Activated CD8-positive, alpha-beta memory T cell treated with anti-CD3 and anti-CD28 coated beads, Interleukin-2, amount 10 ng/mL, durations not matched to agents 7 days and 5 days (primary cell): Measurements from ENCODE around the gene GRIK4. TPM values are rescaled to one million over a fixed set of nuclear protein-coding genes. Genes with fewer than 3 reads are reported as not detected.
A peak's percentile ranks its signal among the peaks of the same experiment; 100 is the strongest.

Experiments used
- ATAC-seq: fragments of 150-1000 bp; cut with Tn5 transposase; one replicate; pipeline ENCODE4 v1.10.0; 2021; ENCODE audit warnings: moderate library complexity
- CTCF ChIA-PET: fragments of 350-600 bp; sonication (Branson Sonifier 250); formaldehyde crosslinking; loops from one replicate; lab custom pipeline; 2021; ENCODE audit warnings: antibody characterized with exemption; lab: Charles Lee
- DNase-seq: peaks from one replicate; pipeline ENCODE4 v3.0.0-alpha.2; 2020
- H3K27ac Mint-ChIP-seq: one replicate; pipeline ENCODE4 v1.8.0; 2021; ENCODE audit warnings: mild to moderate bottlenecking, mixed read lengths
- H3K27me3 Mint-ChIP-seq: one replicate; pipeline ENCODE4 v1.8.0; 2021; ENCODE audit warnings: mixed read lengths
- H3K36me3 Mint-ChIP-seq: one replicate; pipeline ENCODE4 v1.8.0; 2021; ENCODE audit warnings: mild to moderate bottlenecking, mixed read lengths
- H3K4me1 Mint-ChIP-seq: one replicate; pipeline ENCODE4 v1.8.0; 2021; ENCODE audit warnings: mixed read lengths
- H3K4me3 Mint-ChIP-seq: one replicate; pipeline ENCODE4 v1.8.0; 2021; ENCODE audit warnings: mild to moderate bottlenecking, moderate library complexity, mixed read lengths
- H3K9me3 Mint-ChIP-seq: one replicate; pipeline ENCODE4 v1.8.0; 2022; ENCODE audit warnings: low read depth, mixed read lengths
- total RNA-seq, 2 experiments: library from RNA; stranded (reverse); gene quantifications; one replicate each; pipeline ENCODE4 v1.2.3, GENCODE V29; 2021

GRIK4 gene
- total RNA-seq, 2 experiments from 2014 or later = 0.21 TPM; not detected in 1

- H3K4me3 Mint-ChIP-seq = no peak overlapping the region
- no peak overlapping the region for H3K27ac Mint-ChIP-seq
- ATAC-seq = no peak
- H3K9me3 Mint-ChIP-seq = no peaks in the 10 kb centered on the region
- CTCF ChIA-PET = no interaction called here
- no peaks in the 10 kb centered on the region for H3K36me3 Mint-ChIP-seq
- peaks cover 4% of the 10 kb centered on the region for H3K4me1 Mint-ChIP-seq
- no peak for DNase-seq
- peaks cover 22% of the 10 kb centered on the region for H3K27me3 Mint-ChIP-seq
Measured at GRCh38 chr11:120950880-120951279, 439.3 kb downstream of the GRIK4 start.

DNA sequence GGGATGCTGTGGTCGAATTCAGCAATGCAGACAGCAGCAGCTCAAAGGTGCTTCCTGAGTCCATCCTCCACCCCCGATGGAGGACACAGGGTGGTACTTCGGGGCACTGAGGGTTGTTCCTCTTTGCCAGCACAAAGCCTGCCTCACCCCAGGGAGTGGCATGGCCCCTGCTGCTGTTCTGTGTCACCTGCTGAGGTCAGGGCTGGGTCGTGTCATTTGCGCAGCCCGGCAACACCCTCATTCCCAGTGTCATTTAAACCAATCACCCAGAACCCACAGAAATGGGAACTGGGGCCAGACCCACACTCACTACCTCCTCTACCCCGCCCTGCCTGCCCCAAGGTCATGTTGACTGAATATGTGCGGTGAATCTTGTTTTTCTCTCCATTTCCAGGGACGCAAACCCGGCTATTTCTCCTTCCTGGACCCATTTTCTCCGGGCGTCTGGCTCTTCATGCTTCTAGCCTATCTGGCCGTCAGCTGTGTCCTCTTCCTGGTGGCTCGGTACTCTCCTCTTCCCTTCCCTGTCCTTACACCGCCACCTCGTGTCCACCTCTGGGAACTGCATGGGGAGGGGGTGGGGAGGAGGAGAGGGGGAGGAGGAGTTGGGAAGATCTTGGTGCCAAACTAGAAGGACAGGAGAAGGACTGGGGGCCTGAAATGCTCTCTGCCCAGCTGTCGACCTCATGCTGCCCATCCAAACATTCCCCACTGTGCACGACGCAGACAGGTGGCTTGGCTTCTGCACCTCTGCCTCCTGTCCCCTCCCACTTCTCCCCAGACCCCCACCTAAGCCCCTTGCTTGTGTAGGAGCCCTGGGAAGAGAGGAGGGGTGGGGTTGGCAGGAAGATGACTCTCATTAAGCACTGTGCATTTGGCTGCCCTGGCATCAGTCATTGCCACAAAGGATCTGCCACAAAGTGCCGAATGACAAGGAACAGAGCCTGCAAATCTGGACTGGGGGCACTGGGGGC, 441.2 kb downstream of the GRIK4 start:
- no peak overlapping the region for H3K4me3 Mint-ChIP-seq
- DNase-seq (peak; percentile 67), ATAC-seq (peak; percentile 66)
- CTCF ChIA-PET = interaction anchor here (0.6 to 0.9 kb wide), 2 partner anchors 21 to 99 kb away, joined by 3 read pairs; no protein-coding TSS in a partner anchor
- no peaks in the 10 kb centered on the region for H3K9me3 Mint-ChIP-seq
- no peaks in the 10 kb centered on the region for H3K36me3 Mint-ChIP-seq
- peaks cover 22% of the 10 kb centered on the region for H3K27me3 Mint-ChIP-seq
- no peak overlapping the region for H3K27ac Mint-ChIP-seq
- peaks cover 11% of the 10 kb centered on the region for H3K4me1 Mint-ChIP-seq

DNA sequence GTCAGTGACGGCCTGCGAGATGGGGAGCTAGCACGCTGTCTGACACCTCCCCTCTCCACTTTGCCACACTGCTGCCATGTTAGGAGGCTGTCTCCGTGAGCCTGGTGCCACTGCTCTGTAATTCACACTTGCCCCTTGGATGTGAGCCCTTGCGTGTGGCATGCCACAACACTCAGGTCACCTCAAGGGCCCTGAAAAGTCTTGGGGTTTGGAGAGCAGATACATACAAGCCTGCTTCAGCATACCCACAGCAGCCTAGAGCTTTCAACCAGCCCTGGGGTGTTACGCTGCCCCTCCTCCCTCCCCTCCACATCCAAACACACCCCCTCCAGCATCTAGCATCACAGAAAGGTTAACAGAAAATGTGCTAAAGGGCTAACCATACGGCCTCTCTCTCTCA, 442.8 kb downstream of the GRIK4 start:
- no peak overlapping the region for H3K4me3 Mint-ChIP-seq
- no peak for DNase-seq
- no peak for ATAC-seq
- H3K27ac Mint-ChIP-seq = no peak overlapping the region
- no peaks in the 10 kb centered on the region for H3K9me3 Mint-ChIP-seq
- H3K4me1 Mint-ChIP-seq = peaks cover 11% of the 10 kb centered on the region
- peaks cover 16% of the 10 kb centered on the region for H3K27me3 Mint-ChIP-seq
- no peaks in the 10 kb centered on the region for H3K36me3 Mint-ChIP-seq
- CTCF ChIA-PET = no interaction called here

- CTCF ChIA-PET = no interaction called here
- ATAC-seq = peak; percentile 53
- Mint-ChIP-seq H3K27ac (peak overlapping the region; percentile 12), H3K36me3 (no peaks in the 10 kb centered on the region), H3K9me3 (no peaks in the 10 kb centered on the region), H3K4me3 (no peak overlapping the region), H3K4me1 (peaks cover 11% of the 10 kb centered on the region), H3K27me3 (peaks cover 6% of the 10 kb centered on the region)
- DNase-seq = peak; percentile 44
Measured at GRCh38 chr11:120956710-120957495, 445.4 kb downstream of the GRIK4 start.

GRCh38 chr11:120958185-120958584, 446.6 kb downstream of the GRIK4 start:
- Mint-ChIP-seq H3K36me3 (no peaks in the 10 kb centered on the region), H3K27ac (no peak overlapping the region), H3K27me3 (peaks cover 2% of the 10 kb centered on the region), H3K4me1 (peaks cover 7% of the 10 kb centered on the region), H3K9me3 (no peaks in the 10 kb centered on the region), H3K4me3 (no peak overlapping the region)
- DNase-seq = no peak
- CTCF ChIA-PET = no interaction called here
- ATAC-seq = no peak

DNA sequence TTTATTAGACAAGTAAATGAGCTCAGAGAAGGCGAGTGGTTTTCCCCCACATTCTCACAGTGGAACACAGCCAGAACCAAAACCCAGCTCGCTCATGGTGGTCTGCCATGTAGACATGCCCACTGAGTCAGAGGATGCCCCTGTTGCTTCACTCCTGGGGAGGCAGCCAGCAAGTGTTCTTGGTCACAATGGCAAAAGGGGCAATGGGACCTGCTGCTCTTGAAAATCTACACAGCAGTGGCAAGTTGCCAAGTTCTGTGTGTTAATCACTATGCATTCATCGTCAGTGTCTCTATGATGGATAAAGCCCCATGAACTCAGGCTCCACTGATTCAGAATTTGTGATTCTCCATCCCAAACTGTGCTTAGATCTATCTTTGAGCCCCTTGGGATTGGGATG, 447.6 kb downstream of the GRIK4 start:
- CTCF ChIA-PET = no interaction called here
- H3K4me1 Mint-ChIP-seq = peaks cover 7% of the 10 kb centered on the region
- no peaks in the 10 kb centered on the region for H3K9me3 Mint-ChIP-seq
- H3K27me3 Mint-ChIP-seq = peaks cover 2% of the 10 kb centered on the region
- no peak overlapping the region for H3K4me3 Mint-ChIP-seq
- no peak for DNase-seq
- ATAC-seq = no peak
- H3K36me3 Mint-ChIP-seq = no peaks in the 10 kb centered on the region
- no peak overlapping the region for H3K27ac Mint-ChIP-seq

- H3K9me3 Mint-ChIP-seq = no peaks in the 10 kb centered on the region
- ATAC-seq (no peak), DNase-seq (no peak)
- H3K36me3 Mint-ChIP-seq = no peaks in the 10 kb centered on the region
- H3K4me3 Mint-ChIP-seq = no peak overlapping the region
- H3K4me1 Mint-ChIP-seq = no peaks in the 10 kb centered on the region
- peaks cover 2% of the 10 kb centered on the region for H3K27me3 Mint-ChIP-seq
- no peak overlapping the region for H3K27ac Mint-ChIP-seq
- CTCF ChIA-PET = no interaction called here
Measured at GRCh38 chr11:120964857-120965256, 453.3 kb downstream of the GRIK4 start.

DNA sequence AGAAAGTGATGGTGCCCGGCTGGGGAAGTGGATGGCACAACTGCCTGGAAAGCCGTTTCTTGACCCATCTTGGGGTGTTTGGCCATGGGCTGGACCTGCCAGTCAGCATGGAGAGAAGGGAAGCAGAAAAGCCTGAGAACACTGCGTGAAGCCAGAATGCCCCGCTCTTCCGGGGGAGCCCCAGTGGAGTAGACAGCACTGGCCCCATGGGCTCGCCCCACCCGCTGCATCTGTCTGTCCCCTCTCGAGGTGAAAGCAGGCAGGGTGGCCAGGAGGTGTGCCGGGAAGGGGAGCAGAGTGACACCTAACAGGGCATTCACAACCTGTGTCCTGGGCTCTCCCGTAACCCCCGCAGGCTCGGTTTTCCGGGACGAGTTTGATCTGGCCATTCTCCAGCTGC, 455.3 kb downstream of the GRIK4 start:
- Mint-ChIP-seq H3K4me1 (no peaks in the 10 kb centered on the region), H3K9me3 (no peaks in the 10 kb centered on the region), H3K27ac (no peak overlapping the region), H3K36me3 (no peaks in the 10 kb centered on the region), H3K4me3 (no peak overlapping the region), H3K27me3 (peaks cover 4% of the 10 kb centered on the region)
- ATAC-seq (no peak), DNase-seq (no peak)
- CTCF ChIA-PET = no interaction called here

DNA sequence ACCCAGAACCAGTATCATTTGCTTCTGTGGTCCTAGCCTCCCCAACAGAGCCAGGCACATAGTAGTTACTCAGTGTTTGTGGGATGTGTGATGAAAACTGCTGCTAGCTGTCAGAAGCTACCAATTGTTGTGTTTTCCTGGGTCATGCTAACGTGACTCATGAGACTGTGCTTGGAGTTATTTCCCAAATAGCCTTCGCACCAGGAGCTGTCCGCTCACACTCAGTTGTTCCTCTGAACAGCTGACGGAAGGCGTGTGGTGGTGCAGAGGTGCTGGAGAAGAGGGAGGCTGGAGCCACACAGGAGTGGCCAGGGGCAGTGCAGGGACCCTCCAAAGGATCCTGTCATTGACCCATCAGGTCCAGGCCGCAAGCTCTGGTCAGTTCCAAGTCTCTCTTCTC, 458.4 kb downstream of the GRIK4 start:
- DNase-seq (no peak), ATAC-seq (no peak)
- Mint-ChIP-seq H3K4me1 (no peaks in the 10 kb centered on the region), H3K27ac (no peak overlapping the region), H3K4me3 (no peak overlapping the region), H3K36me3 (no peaks in the 10 kb centered on the region), H3K27me3 (peaks cover 15% of the 10 kb centered on the region), H3K9me3 (no peaks in the 10 kb centered on the region)
- CTCF ChIA-PET = no interaction called here

DNA sequence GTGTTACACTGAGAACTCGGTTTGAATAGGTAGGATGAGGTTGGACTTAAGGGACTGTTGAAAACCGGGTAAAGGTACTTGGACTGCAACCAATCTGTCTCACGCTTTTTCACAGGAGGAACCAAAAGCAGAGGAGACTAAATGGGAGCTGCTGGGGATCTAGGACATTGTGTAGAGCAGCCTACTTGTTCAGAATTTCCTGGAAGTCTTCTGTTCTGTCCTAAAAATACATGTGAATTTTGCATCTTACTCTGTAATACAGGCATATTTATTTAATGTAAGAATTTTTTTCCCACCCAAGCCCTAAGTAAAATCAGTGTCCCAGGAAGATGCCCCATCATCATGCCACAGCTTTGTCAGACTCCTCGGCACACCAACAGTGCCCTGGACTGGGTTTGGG, 460.3 kb downstream of the GRIK4 start:
- Mint-ChIP-seq H3K27me3 (peaks cover 19% of the 10 kb centered on the region), H3K4me1 (no peaks in the 10 kb centered on the region), H3K9me3 (no peaks in the 10 kb centered on the region), H3K27ac (no peak overlapping the region), H3K4me3 (no peak overlapping the region), H3K36me3 (no peaks in the 10 kb centered on the region)
- DNase-seq (no peak), ATAC-seq (no peak)
- CTCF ChIA-PET = interaction anchor here (0.5 kb wide), 1 partner anchor 14 kb away, joined by 3 read pairs; no protein-coding TSS in a partner anchor

- Mint-ChIP-seq H3K4me1 (no peaks in the 10 kb centered on the region), H3K27me3 (peaks cover 19% of the 10 kb centered on the region), H3K36me3 (no peaks in the 10 kb centered on the region), H3K9me3 (no peaks in the 10 kb centered on the region), H3K27ac (no peak overlapping the region), H3K4me3 (no peak overlapping the region)
- CTCF ChIA-PET = no interaction called here
- DNase-seq (no peak), ATAC-seq (no peak)
Measured at GRCh38 chr11:120972621-120973020, 461.1 kb downstream of the GRIK4 start.

DNA sequence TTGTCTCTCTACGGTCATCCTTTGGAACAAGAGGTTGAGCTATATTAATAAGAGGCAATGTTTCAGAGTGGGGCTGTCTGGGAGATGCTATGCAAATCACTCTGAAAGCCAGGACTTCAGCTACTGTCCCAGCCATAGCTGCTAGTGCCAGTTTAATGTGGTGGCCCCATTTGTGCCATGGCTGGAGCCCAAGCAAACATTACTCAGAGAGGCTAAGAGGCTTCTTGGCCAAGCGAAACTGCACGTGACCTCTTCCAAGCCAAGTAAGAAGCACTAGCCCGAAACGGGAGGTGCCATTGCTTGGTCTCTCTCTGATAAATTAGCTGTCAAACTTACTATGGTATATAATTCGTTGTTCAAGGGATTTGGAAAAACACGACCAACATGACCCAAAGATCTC, 462.0 kb downstream of the GRIK4 start:
- no peaks in the 10 kb centered on the region for H3K4me1 Mint-ChIP-seq
- DNase-seq (no peak), ATAC-seq (no peak)
- peaks cover 23% of the 10 kb centered on the region for H3K27me3 Mint-ChIP-seq
- no peak overlapping the region for H3K4me3 Mint-ChIP-seq
- no peaks in the 10 kb centered on the region for H3K9me3 Mint-ChIP-seq
- no peak overlapping the region for H3K27ac Mint-ChIP-seq
- CTCF ChIA-PET = no interaction called here
- H3K36me3 Mint-ChIP-seq = no peaks in the 10 kb centered on the region

DNA sequence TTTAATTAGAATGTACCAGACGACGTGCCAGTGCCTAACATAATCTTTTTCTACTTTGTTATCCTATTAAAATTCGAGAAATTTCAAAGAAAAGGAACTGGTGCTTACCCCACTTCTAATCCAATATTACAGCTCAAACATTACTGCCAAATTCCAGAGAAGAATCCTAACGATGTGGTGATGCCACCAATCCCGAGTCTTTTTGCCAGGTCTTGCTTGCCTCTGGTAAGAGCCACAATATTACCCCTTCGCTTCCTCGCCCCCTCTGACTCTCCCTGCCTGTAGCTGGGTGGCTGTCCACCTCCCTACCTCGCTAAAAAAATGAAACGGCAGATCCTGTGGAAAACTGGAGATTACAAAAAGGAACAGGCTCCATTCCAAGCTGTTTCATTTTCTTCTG, 462.9 kb downstream of the GRIK4 start:
- CTCF ChIA-PET = no interaction called here
- Mint-ChIP-seq H3K27ac (no peak overlapping the region), H3K27me3 (peaks cover 29% of the 10 kb centered on the region)

More for the DNA sequence above, 462.9 kb downstream of the GRIK4 start:
- no peak for DNase-seq
- H3K4me3 Mint-ChIP-seq = no peak overlapping the region
- H3K36me3 Mint-ChIP-seq = no peaks in the 10 kb centered on the region
- no peaks in the 10 kb centered on the region for H3K9me3 Mint-ChIP-seq
- no peaks in the 10 kb centered on the region for H3K4me1 Mint-ChIP-seq
- no peak for ATAC-seq
